Measurements from ENCODE around the gene FCHSD2. TPM values are rescaled to one million over a fixed set of nuclear protein-coding genes. Genes with fewer than 3 reads are reported as not detected.

FCHSD2 gene
- total RNA-seq, 2 donors from 2014 or later: 12.1 to 20.9 TPM

- Histone ChIP-seq H3K9me3 (no peaks in the 10 kb centered on the region), H3K27ac (no peak overlapping the region), H3K36me3 (no peaks in the 10 kb centered on the region), H3K4me3 (no peak overlapping the region), H3K4me1 (no peaks in the 10 kb centered on the region), H3K27me3 (no peaks in the 10 kb centered on the region), H3K9ac (ENCODE audit: low read depth in 2 of 2, low read length in 2 of 2) (no peak overlapping the region)
- no peak for DNase-seq
- no peak for TF ChIP-seq CTCF (IDR thresholded peaks at IDR 0.05)
- intact Hi-C loops (cut with DNase I): no loop called here
Observed at GRCh38 chr11:72901374-72901773, 240.7 kb downstream of the FCHSD2 start.

GRCh38 chr11:72900013-72900412 is 242.1 kb downstream of the FCHSD2 start:
- intact Hi-C loops (cut with DNase I): no loop called here
- no peaks in the 10 kb centered on the region for H3K9me3 ChIP-seq
- no peak overlapping the region for H3K9ac ChIP-seq (ENCODE audit: low read depth in 2 of 2, low read length in 2 of 2)
- TF ChIP-seq CTCF (IDR thresholded peaks at IDR 0.05): no peak
- no peak for DNase-seq
- no peak overlapping the region for H3K27ac ChIP-seq
- H3K4me1 ChIP-seq: no peaks in the 10 kb centered on the region
- H3K4me3 ChIP-seq: no peak overlapping the region
- H3K36me3 ChIP-seq: no peaks in the 10 kb centered on the region
- H3K27me3 ChIP-seq: no peaks in the 10 kb centered on the region

GRCh38 chr11:72899238-72899637 is 242.9 kb downstream of the FCHSD2 start:
- intact Hi-C loops (cut with DNase I): no loop called here
- H3K27me3 ChIP-seq: no peaks in the 10 kb centered on the region
- no peak overlapping the region for H3K27ac ChIP-seq
- no peak for TF ChIP-seq CTCF (IDR thresholded peaks at IDR 0.05)
- no peak for DNase-seq
- no peaks in the 10 kb centered on the region for H3K9me3 ChIP-seq
- no peak overlapping the region for H3K4me3 ChIP-seq
- no peaks in the 10 kb centered on the region for H3K36me3 ChIP-seq
- H3K9ac ChIP-seq (ENCODE audit: low read depth in 2 of 2, low read length in 2 of 2): no peak overlapping the region
- no peaks in the 10 kb centered on the region for H3K4me1 ChIP-seq

GRCh38 chr11:72897506-72897905 is 244.6 kb downstream of the FCHSD2 start:
- Histone ChIP-seq H3K36me3 (no peaks in the 10 kb centered on the region), H3K9me3 (no peaks in the 10 kb centered on the region), H3K27ac (no peak overlapping the region), H3K27me3 (no peaks in the 10 kb centered on the region), H3K4me1 (no peaks in the 10 kb centered on the region), H3K9ac (ENCODE audit: low read depth in 2 of 2, low read length in 2 of 2) (no peak overlapping the region), H3K4me3 (no peak overlapping the region)
- no peak for TF ChIP-seq CTCF (IDR thresholded peaks at IDR 0.05)
- intact Hi-C loops (cut with DNase I): no loop called here
- DNase-seq: no peak

GRCh38 chr11:72896431-72896830 is 245.7 kb downstream of the FCHSD2 start:
- Histone ChIP-seq H3K4me1 (no peaks in the 10 kb centered on the region), H3K36me3 (no peaks in the 10 kb centered on the region), H3K27ac (no peak overlapping the region), H3K4me3 (no peak overlapping the region), H3K9ac (ENCODE audit: low read depth in 2 of 2, low read length in 2 of 2) (no peak overlapping the region), H3K9me3 (no peaks in the 10 kb centered on the region), H3K27me3 (no peaks in the 10 kb centered on the region)
- intact Hi-C loops (cut with DNase I): no loop called here
- no peak for DNase-seq
- TF ChIP-seq CTCF (IDR thresholded peaks at IDR 0.05): no peak

GRCh38 chr11:72890881-72891280 is 251.2 kb downstream of the FCHSD2 start:
- no peak overlapping the region for H3K27ac ChIP-seq
- no peak for TF ChIP-seq CTCF (IDR thresholded peaks at IDR 0.05)
- no peak for DNase-seq
- H3K36me3 ChIP-seq: no peaks in the 10 kb centered on the region
- intact Hi-C loops (cut with DNase I): no loop called here
- no peak overlapping the region for H3K4me3 ChIP-seq
- no peaks in the 10 kb centered on the region for H3K4me1 ChIP-seq
- no peak overlapping the region for H3K9ac ChIP-seq (ENCODE audit: low read depth in 2 of 2, low read length in 2 of 2)
- H3K27me3 ChIP-seq: no peaks in the 10 kb centered on the region
- no peaks in the 10 kb centered on the region for H3K9me3 ChIP-seq

Measured in colonic mucosa (tissue), 4 donors.